CD4-positive, alpha-beta T cell treated with Interleukin-15 for 4 hours (primary cell): Measurements from ENCODE around the gene C16orf90.
A peak's percentile ranks its signal among the peaks of the same experiment; 100 is the strongest.

ENCODE experiments used
- DNase-seq: peaks from one replicate; pipeline ENCODE4 v3.0.0-alpha.2; 2020; ENCODE audit warnings: low spot score

Gene C16orf90

GRCh38 chr16:3465911-3466584, 29.2 kb downstream of the C16orf90 start:
- no peak for DNase-seq

GRCh38 chr16:3465301-3465700, 30.0 kb downstream of the C16orf90 start:
- DNase-seq = no peak

- peak; percentile 29 for DNase-seq
Observed at GRCh38 chr16:3461151-3461550, 34.1 kb downstream of the C16orf90 start.

GRCh38 chr16:3460585-3460984, 34.7 kb downstream of the C16orf90 start:
- no peak for DNase-seq

GRCh38 chr16:3460121-3460520, 35.2 kb downstream of the C16orf90 start:
- no peak for DNase-seq

- no peak for DNase-seq
Observed at GRCh38 chr16:3459401-3460090, 35.7 kb downstream of the C16orf90 start.

- peak; percentile 14 for DNase-seq
Observed at GRCh38 chr16:3458852-3459361, 36.4 kb downstream of the C16orf90 start.

- no peak for DNase-seq
Observed at GRCh38 chr16:3458278-3458851, 36.9 kb downstream of the C16orf90 start.

GRCh38 chr16:3457434-3458252, 37.6 kb downstream of the C16orf90 start:
- peak; percentile 88 for DNase-seq

- DNase-seq = no peak
Observed at GRCh38 chr16:3454631-3455147, 40.6 kb downstream of the C16orf90 start.

GRCh38 chr16:3454093-3454492, 41.2 kb downstream of the C16orf90 start:
- no peak for DNase-seq

- no peak for DNase-seq
Observed at GRCh38 chr16:3444032-3444388, 51.3 kb downstream of the C16orf90 start.
